Measurements from ENCODE around the gene UMODL1. TPM values are rescaled to one million over a fixed set of nuclear protein-coding genes. Genes with fewer than 3 reads are reported as not detected.

Gene UMODL1
- total and polyA plus RNA-seq, 10 of the 15 experiments (the other 5 are each of a cell fraction or from before 2014, with no cell fraction given) = 0.01 to 0.11 (median 0.03) TPM; not detected in 5

GRCh38 chr21:42039470-42039901 is 31.6 kb upstream of the UMODL1 start:
- BruUV-seq (replicated peaks) = no TSS peak

More at GRCh38 chr21:42039470-42039901, 31.6 kb upstream of the UMODL1 start:
- no peaks in the 10 kb centered on the region for H3K79me2 ChIP-seq (ENCODE audit: control insufficient read depth, insufficient read depth, low read length)
- no peaks in the 10 kb centered on the region for H4K20me1 ChIP-seq (ENCODE audit: control insufficient read depth, insufficient read depth)
- H3K4me1 ChIP-seq (ENCODE audit: control insufficient read depth, insufficient read depth, low read length) = no peaks in the 10 kb centered on the region
- TF ChIP-seq IRF4 (IDR thresholded peaks at IDR 0.05; ENCODE audit: low read depth, low read length) = no peak
- TF ChIP-seq ZNF687 (IDR thresholded peaks at IDR 0.05) = no peak
- TF ChIP-seq GATAD2B (conservative IDR thresholded peaks at IDR 0.05; ENCODE audit: low read depth) = no peak
- TF ChIP-seq FOS (IDR thresholded peaks at IDR 0.05; ENCODE audit: borderline replicate concordance, extremely low read depth, insufficient read length) = no peak
- no peak for TF ChIP-seq RBBP5 (conservative IDR thresholded peaks at IDR 0.05)
- no peak for TF ChIP-seq CREB1 (IDR thresholded peaks at IDR 0.05; ENCODE audit: low read depth)
- TF ChIP-seq E4F1 (IDR thresholded peaks at IDR 0.05; ENCODE audit: borderline replicate concordance, partially characterized antibody) = no peak
- TF ChIP-seq BCL11A (IDR thresholded peaks at IDR 0.05; ENCODE audit: low read depth, low read length) = no peak
- TF ChIP-seq ATF2 (IDR thresholded peaks at IDR 0.05; ENCODE audit: low read length) = no peak
- no peak for TF ChIP-seq SIX5 (IDR thresholded peaks at IDR 0.05; ENCODE audit: low read depth, low read length, severe bottlenecking)
- TF ChIP-seq RB1 (IDR thresholded peaks at IDR 0.05; ENCODE audit: borderline replicate concordance) = no peak
- TF ChIP-seq MEF2A (IDR thresholded peaks at IDR 0.05; ENCODE audit: insufficient read depth, low read depth, low read length) = no peak
- no peak for TF ChIP-seq MYC (IDR thresholded peaks at IDR 0.05; ENCODE audit: insufficient read depth, insufficient read length, insufficient replicate concordance, low read length, severe bottlenecking)
- H2AFZ ChIP-seq (ENCODE audit: control insufficient read depth, low read depth, low read length) = no peak overlapping the region
- no peak overlapping the region for H3K4me3 ChIP-seq
- RAD21 ChIA-PET (ENCODE audit: unreplicated experiment) = interaction anchor here (0.7 to 1.3 kb wide), 2 partner anchors 69 to 73 kb away, joined by 3 read pairs; no protein-coding TSS in a partner anchor
- CTCF ChIA-PET = no interaction called here
- POLR2A ChIA-PET = no interaction called here
- H3K36me3 ChIP-seq (ENCODE audit: control insufficient read depth in 2 of 2, insufficient read depth in 2 of 2, low read length in 1 of 2) = no peaks in the 10 kb centered on the region
- SMC1A ChIA-PET (ENCODE audit: uncharacterized antibody, unreplicated experiment) = no interaction called here
- no peaks in the 10 kb centered on the region; a peak in 2 of 4 replicates for H3K27me3 ChIP-seq (replicated peaks in 1 of 2; ENCODE audit: control insufficient read depth in 2 of 2, insufficient read depth in 2 of 2, low read length in 1 of 2)
- no peak overlapping the region for H3K4me2 ChIP-seq (ENCODE audit: control insufficient read depth, insufficient read depth)
- FAIRE-seq = no peak
- no peaks in the 10 kb centered on the region; the same call in 2 of the 3 replicates for H3K9me3 ChIP-seq (replicated peaks; ENCODE audit: control insufficient read depth, insufficient read depth, low read length)
- intact Hi-C loops (cut with micrococcal nuclease; ENCODE audit: unreplicated experiment) = no loop called here
- H3K9ac ChIP-seq (ENCODE audit: control insufficient read depth, insufficient read depth, low read length) = no peak overlapping the region
- in situ Hi-C loops (cut with MboI) = no loop called here
- no peak for DNase-seq (ENCODE audit: low read depth, low spot score)
- ATAC-seq = no peak
- no peak overlapping the region for H3K27ac ChIP-seq (ENCODE audit: control insufficient read depth, insufficient read depth)
- WGBS (ENCODE audit: insufficient coverage, insufficient replicate concordance, low lambda C conversion rate, missing lambda C conversion rate) = 23% methylated on average over 5 of the region's 5 CpGs

All from GM12878 (cell line).